Large intestine (tissue), 3 donors: ENCODE measurements around the gene GATAD2A. TPM values are rescaled to one million over a fixed set of nuclear protein-coding genes. Genes with fewer than 3 reads are reported as not detected.
"Not testable (repeated sequence)": the region's sequence is repeated elsewhere in the genome, so short reads cannot be mapped to it uniquely, and the experiment has no call there.

Experiments
- DNase-seq, 2 donors: peaks; one replicate each; pipeline versions ENCODE4 v3.0.0 to v3.0.0-alpha.2; 2013
- H3K27ac ChIP-seq: one replicate; pipeline ENCODE4 v1.5.1; 2013; ENCODE audit warnings: low read length
- H3K27me3 ChIP-seq: 2 replicates; pipeline ENCODE4 v1.6.1; 2013; ENCODE audit warnings: low read length; ENCODE audit not compliant: control insufficient read depth, insufficient read depth
- H3K36me3 ChIP-seq: 2 replicates; pipeline ENCODE4 v1.6.1; 2013; ENCODE audit warnings: low read length; ENCODE audit not compliant: control insufficient read depth, insufficient read depth
- H3K4me1 ChIP-seq: one replicate; pipeline ENCODE4 v1.6.1; 2013; ENCODE audit warnings: low read length; ENCODE audit not compliant: control insufficient read depth, insufficient read depth
- H3K4me3 ChIP-seq: one replicate; pipeline ENCODE4 v1.5.1; 2013; ENCODE audit warnings: low read length
- H3K9me3 ChIP-seq: one replicate; pipeline ENCODE4 v1.6.1; 2013; ENCODE audit warnings: mild to moderate bottlenecking, low read depth, low read length, moderate library complexity; ENCODE audit not compliant: control insufficient read depth
- WGBS: methylation state at CpG from one replicate; pipeline ENCODE4 v1.1.5; 2013; ENCODE audit warnings: low lambda C conversion rate; ENCODE audit not compliant: insufficient coverage; 5-methylcytosine and 5-hydroxymethylcytosine counted together
- polyA plus RNA-seq: library from polyadenylated mRNA; unstranded; fragments of 120-200 nt; gene quantifications from one replicate; pipeline ENCODE4 v1.2.1, GENCODE V29; 2013

Gene GATAD2A
- polyA plus RNA-seq, 1 donor = 46.8 TPM

GRCh38 chr19:19447536-19448237 is 42.2 kb downstream of the GATAD2A start:
- WGBS = no CpG with 5 or more reads among the region's 15 CpGs

GRCh38 chr19:19448238-19448544 is 42.7 kb downstream of the GATAD2A start:
- Histone ChIP-seq H3K9me3 (no peaks in the 10 kb centered on the region), H3K4me1 (peaks cover 15% of the 10 kb centered on the region), H3K36me3 (peaks cover 3% of the 10 kb centered on the region), H3K27me3 (no peaks in the 10 kb centered on the region), H3K27ac (no peak overlapping the region), H3K4me3 (no peak overlapping the region)
- no CpG with 5 or more reads among the region's 8 CpGs for WGBS
- no peak for DNase-seq

More at GRCh38 chr19:19447536-19448237, 42.2 kb downstream of the GATAD2A start:
- no peak for DNase-seq
- no peak overlapping the region for H3K27ac ChIP-seq
- no peaks in the 10 kb centered on the region for H3K27me3 ChIP-seq
- H3K4me3 ChIP-seq = no peak overlapping the region
- H3K9me3 ChIP-seq = no peaks in the 10 kb centered on the region
- H3K4me1 ChIP-seq = peaks cover 11% of the 10 kb centered on the region
- peaks cover 3% of the 10 kb centered on the region for H3K36me3 ChIP-seq

- H3K4me1 ChIP-seq = peaks cover 24% of the 10 kb centered on the region
- DNase-seq = no peak
- peaks cover 4% of the 10 kb centered on the region for H3K36me3 ChIP-seq
- peak overlapping the region; percentile 74 for H3K27ac ChIP-seq
- no peaks in the 10 kb centered on the region for H3K9me3 ChIP-seq
- no peaks in the 10 kb centered on the region for H3K27me3 ChIP-seq
- no peak overlapping the region for H3K4me3 ChIP-seq
- WGBS = 80% methylated on average over 2 of the region's 13 CpGs
These were observed 46.2 kb downstream of the GATAD2A start for GRCh38 chr19:19451429-19452242.

GRCh38 chr19:19452243-19453124 is 47.0 kb downstream of the GATAD2A start:
- no peaks in the 10 kb centered on the region for H3K9me3 ChIP-seq
- no peaks in the 10 kb centered on the region for H3K27me3 ChIP-seq
- peak overlapping the region; percentile 74 for H3K27ac ChIP-seq
- H3K36me3 ChIP-seq = peaks cover 4% of the 10 kb centered on the region
- H3K4me3 ChIP-seq = no peak overlapping the region
- DNase-seq = no peak
- WGBS = no CpG with 5 or more reads among the region's 11 CpGs
- peaks cover 30% of the 10 kb centered on the region for H3K4me1 ChIP-seq

GRCh38 chr19:19453125-19453454 is 47.6 kb downstream of the GATAD2A start:
- H3K27ac ChIP-seq = peak overlapping the region; percentile 74
- peak in 1 of 2 donors; percentile 65 for DNase-seq
- no CpG with 5 or more reads among the region's 2 CpGs for WGBS
- H3K9me3 ChIP-seq = no peaks in the 10 kb centered on the region
- no peaks in the 10 kb centered on the region for H3K27me3 ChIP-seq
- peaks cover 36% of the 10 kb centered on the region for H3K4me1 ChIP-seq
- peaks cover 4% of the 10 kb centered on the region for H3K36me3 ChIP-seq
- H3K4me3 ChIP-seq = no peak overlapping the region

- WGBS = 100% methylated on average over 1 of the region's 14 CpGs
- not testable (repeated sequence) for DNase-seq
- peaks cover 49% of the 10 kb centered on the region for H3K4me1 ChIP-seq
These were observed 49.9 kb downstream of the GATAD2A start for GRCh38 chr19:19455166-19455919.

GRCh38 chr19:19457671-19458070 is 52.2 kb downstream of the GATAD2A start:
- no peak for DNase-seq

More at GRCh38 chr19:19455166-19455919, 49.9 kb downstream of the GATAD2A start:
- H3K4me3 ChIP-seq, H3K27me3 ChIP-seq, H3K9me3 ChIP-seq, H3K36me3 ChIP-seq, H3K27ac ChIP-seq: not testable (repeated sequence)

GRCh38 chr19:19458110-19458816 is 52.8 kb downstream of the GATAD2A start:
- Histone ChIP-seq H3K36me3 (peaks cover 4% of the 10 kb centered on the region), H3K27me3 (no peaks in the 10 kb centered on the region), H3K4me3 (no peak overlapping the region), H3K4me1 (peaks cover 59% of the 10 kb centered on the region), H3K9me3 (no peaks in the 10 kb centered on the region), H3K27ac (peak overlapping the region; percentile 27)
- 83% methylated on average over 1 of the region's 14 CpGs for WGBS
- DNase-seq = peak in 1 of 2 donors; percentile 71

More at GRCh38 chr19:19457671-19458070, 52.2 kb downstream of the GATAD2A start:
- Histone ChIP-seq H3K4me3 (no peak overlapping the region), H3K27me3 (no peaks in the 10 kb centered on the region), H3K4me1 (peaks cover 58% of the 10 kb centered on the region), H3K9me3 (no peaks in the 10 kb centered on the region), H3K36me3 (peaks cover 4% of the 10 kb centered on the region), H3K27ac (peak overlapping the region; percentile 27)
- no CpG with 5 or more reads among the region's 4 CpGs for WGBS

- Histone ChIP-seq H3K4me3 (no peak overlapping the region), H3K36me3 (peaks cover 4% of the 10 kb centered on the region), H3K4me1 (peaks cover 65% of the 10 kb centered on the region), H3K9me3 (no peaks in the 10 kb centered on the region), H3K27ac (peak overlapping the region; percentile 27), H3K27me3 (no peaks in the 10 kb centered on the region)
- DNase-seq = no peak
These were observed 53.6 kb downstream of the GATAD2A start for GRCh38 chr19:19459073-19459472.
